NCI-H2107 treated with DMSO at 0.1 percent for 48 hours (cell line): ENCODE measurements around the gene PAK4.

Experiments
- DNase-seq: peaks from one replicate; lab custom pipeline; 2025; ENCODE audit not compliant: unreplicated experiment; lab: John Stamatoyannopoulos, UW

The PAK4 gene

GRCh38 chr19:39146091-39146490 lies 20.5 kb downstream of the PAK4 start:
- no peak for DNase-seq

DNA sequence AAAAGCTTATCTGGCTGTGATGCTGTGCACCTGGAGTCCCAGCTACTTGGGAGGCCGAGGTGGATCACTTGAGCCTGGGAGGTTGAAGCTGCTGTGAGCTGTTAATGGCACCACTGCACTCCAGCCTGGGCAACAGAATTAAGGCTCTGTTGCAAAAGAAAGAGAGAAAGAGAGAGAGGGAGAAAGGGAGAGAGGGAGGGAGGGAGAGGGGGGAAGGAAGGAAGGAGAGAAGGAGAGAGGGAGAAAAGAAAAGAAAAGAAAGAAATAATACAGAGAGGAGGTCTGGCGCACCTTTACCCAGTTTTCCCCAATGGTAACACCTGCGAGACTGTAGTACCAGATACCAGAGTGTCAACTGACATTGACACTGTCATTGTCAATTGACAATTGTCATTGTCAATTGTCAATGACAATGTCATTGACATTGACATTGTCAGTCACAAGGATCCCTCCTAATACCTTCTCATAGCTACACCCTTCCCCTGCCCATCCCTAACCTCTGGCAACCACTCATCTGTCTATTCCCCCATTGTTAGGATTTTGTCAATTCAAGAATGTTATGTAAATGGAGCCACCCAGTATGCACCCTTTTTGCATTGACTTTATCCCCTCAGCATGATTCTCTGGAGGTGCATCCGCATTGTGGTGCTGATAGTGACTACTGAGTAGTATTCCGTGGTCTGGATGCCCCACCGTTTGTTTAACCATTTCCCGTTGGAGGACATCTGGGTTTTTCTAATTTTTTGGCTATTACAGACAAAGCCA lies 21.3 kb downstream of the PAK4 start:
- DNase-seq: no peak

GRCh38 chr19:39147480-39147879 lies 21.9 kb downstream of the PAK4 start:
- DNase-seq: no peak

DNA sequence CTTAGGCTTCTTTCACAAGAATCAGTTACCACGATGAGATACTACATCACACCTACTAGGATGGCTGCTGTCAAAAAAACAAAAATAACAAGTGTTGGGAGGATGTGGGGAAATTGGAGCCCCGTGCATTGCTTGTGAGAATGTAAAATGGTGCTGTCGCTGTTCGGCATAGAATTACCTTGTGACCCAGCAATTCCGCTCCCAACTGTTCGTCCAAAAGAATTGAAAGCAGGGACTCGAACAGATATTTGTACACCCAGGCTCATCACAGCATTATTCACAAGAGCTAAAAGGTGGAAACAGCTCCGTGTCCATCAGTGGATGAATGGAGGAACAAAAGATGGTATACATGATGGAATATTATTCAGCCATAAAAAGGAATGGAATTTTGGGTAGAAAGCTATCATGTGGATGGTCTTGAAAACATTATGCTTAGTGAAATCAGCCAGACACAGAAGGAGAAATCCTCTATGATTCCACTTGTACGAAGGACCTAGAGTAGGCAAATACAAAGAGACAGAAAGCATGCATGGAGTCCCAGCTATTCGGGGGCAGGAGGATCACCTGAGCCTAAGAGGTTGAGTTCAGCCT lies 23.4 kb downstream of the PAK4 start:
- DNase-seq: no peak

GRCh38 chr19:39150235-39150634 lies 24.6 kb downstream of the PAK4 start:
- DNase-seq: no peak

GRCh38 chr19:39150807-39151600 lies 25.4 kb downstream of the PAK4 start:
- DNase-seq: no peak

GRCh38 chr19:39152066-39152465 lies 26.5 kb downstream of the PAK4 start:
- no peak for DNase-seq

- DNase-seq: no peak
Observed at GRCh38 chr19:39154100-39154628, 28.6 kb downstream of the PAK4 start.

DNA sequence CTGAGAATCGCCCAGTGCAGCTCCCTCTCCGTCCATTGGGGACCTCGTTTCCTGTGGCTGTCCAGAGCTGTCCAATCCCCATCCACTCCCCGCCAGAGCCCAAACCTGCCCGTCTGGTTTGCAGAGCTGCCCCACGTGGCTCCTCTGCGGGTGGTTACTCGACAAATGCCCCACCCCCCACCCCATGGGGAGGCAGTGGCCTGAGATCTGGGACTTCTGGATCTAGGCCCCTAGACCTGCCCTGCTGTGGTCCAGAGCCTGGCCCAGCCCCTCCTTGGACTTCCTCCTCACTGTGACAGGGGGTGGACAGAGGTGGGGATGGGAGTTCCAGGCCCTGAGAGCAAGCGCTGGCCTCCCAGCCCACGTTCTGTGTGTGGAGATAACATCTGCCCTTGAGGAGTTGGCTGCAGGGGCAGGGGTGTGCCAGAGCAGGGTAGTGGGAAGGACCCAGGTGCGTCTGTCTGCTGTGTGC lies 29.1 kb downstream of the PAK4 start:
- no peak for DNase-seq

GRCh38 chr19:39155114-39155700 lies 29.6 kb downstream of the PAK4 start:
- no peak for DNase-seq

DNA sequence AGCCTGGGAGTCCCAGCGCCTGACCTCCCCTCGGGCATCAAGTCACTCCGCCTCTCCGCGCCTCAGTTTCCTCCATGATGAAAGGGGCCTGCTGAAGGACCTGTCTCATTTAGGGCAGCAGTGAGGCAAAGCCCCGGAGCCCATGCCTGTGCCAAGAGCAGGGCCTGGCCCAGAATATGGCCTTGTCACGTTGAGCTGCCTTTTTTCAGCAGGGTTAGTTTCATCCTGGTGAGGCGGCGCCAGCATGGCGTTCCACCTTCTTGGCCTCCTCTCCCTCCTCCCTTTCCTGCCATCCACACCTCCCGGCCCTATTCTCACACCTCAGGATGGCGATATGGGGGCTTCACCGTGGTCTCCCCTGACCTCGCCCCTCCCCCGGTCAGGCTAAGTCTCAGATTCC lies 30.2 kb downstream of the PAK4 start:
- DNase-seq: no peak

DNA sequence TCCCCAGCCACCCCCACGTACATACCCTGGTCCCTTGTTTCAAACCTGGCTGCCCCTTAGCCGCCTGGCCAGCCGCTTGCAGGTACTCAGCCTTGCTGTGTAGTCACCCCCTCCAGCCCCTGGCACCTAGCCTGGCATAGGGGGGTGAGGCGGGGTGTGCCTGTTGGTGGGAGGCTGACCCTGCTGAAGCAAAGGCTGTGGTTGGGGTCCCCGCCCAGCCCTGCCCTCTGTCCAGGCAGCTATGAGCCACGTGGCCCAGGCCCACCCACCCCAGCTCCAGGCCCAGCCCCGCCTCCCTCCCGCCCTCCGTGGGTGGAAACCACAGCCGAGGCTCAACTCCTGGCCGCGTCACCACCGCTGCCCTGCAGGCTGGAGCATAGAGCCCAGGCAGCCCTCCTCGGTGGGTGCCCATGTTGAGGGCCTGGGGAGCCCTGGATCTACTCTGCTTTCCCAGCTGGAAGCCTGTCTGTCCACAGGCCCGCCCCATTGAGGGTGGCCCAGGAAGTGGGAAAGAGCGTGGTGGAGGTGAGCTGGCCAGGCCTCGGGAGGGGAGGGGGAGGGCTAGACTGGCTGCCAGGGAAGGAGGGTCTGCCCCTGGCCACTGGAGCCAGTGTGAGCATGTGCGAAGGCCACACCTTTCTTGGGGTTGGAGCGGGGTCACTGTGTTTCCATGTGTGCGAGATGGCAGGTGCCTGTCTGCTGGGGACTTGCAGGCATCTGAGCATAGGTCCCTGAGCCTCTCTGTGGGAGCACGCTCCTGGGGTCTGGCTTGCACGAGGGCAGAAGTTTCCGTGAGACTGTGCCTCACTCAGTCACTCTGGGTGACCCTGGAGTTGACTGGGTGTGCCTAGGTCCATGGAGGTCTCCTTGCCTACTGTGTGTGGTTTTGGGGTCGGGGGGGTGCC lies 31.0 kb downstream of the PAK4 start:
- no peak for DNase-seq

- no peak for DNase-seq
Observed at GRCh38 chr19:39157275-39157996, 31.9 kb downstream of the PAK4 start.

GRCh38 chr19:39157997-39158389 lies 32.4 kb downstream of the PAK4 start:
- DNase-seq: no peak

GRCh38 chr19:39158646-39159260 lies 33.2 kb downstream of the PAK4 start:
- DNase-seq: no peak

GRCh38 chr19:39160523-39160861 lies 34.9 kb downstream of the PAK4 start:
- DNase-seq: no peak

DNA sequence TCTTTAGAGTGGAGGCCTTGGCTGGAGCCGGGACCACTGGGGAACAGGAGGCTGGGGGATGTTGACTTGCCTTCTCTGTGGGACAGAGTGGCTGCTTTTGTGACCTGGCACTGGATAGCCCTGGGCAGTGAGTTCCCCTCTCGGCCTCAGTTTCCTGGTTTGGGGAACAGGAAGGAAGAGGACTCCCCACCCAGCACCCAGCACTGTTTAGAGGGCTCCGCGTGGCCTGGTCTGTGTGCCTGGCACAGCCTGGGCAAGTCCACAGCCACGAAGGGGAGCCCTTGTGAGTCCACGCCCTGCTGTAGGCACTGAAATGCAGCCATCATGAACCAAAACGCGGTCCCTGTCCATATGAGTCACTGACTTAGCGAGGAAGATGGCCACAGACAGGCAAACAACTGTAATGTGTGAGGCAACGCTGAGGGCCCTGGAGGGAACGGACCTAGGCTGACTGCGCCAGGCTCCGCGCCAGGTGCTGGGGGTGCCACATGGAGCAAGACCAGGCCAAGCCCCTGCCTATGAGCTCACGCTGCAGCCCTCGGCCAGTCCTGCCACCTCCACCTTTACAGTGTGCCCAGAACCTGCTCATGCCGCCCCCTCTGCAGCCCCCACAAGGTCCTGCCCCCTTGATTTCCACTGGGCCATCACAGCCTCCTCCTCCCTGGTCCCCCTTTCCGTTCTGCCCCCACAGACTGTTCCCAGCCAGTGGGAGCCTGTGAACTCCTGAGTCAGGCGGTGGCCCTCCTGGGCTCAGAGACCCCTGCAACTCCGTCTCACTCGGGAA lies 35.5 kb downstream of the PAK4 start:
- no peak for DNase-seq

GRCh38 chr19:39162441-39163043 lies 37.0 kb downstream of the PAK4 start:
- no peak for DNase-seq
